Vagina (tissue), 2 donors: Measurements from ENCODE around the gene AGRN. TPM values are rescaled to one million over a fixed set of nuclear protein-coding genes. Genes with fewer than 3 reads are reported as not detected.
A peak's percentile ranks its signal among the peaks of the same experiment; 100 is the strongest.

Experiments
- DNase-seq, 2 donors: peaks; one replicate each; pipeline ENCODE4 v3.0.0-alpha.2; 2017; ENCODE audit errors: extremely low spot score in 2 of 2
- H3K27ac ChIP-seq: fragments of 200-600 bp; sonication (generic); one replicate; pipeline ENCODE4 v1.5.1; 2019
- H3K27me3 ChIP-seq: fragments of 200-600 bp; sonication (generic); one replicate; pipeline ENCODE4 v1.5.1; 2019
- H3K36me3 ChIP-seq, 2 donors: fragments of 200-600 bp; sonication (generic); one replicate each; pipeline ENCODE4 v1.5.1; 2017 to 2019
- H3K4me1 ChIP-seq: fragments of 200-600 bp; sonication (generic); one replicate; pipeline ENCODE4 v1.5.1; 2019
- H3K4me3 ChIP-seq, 2 donors: fragments of 200-600 bp; sonication (generic); 1 replicate in 1 of 2; 2 replicates in 1 of 2; pipeline ENCODE4 v1.5.1; 2016 to 2019
- H3K9me3 ChIP-seq: fragments of 200-600 bp; sonication (generic); one replicate; pipeline ENCODE4 v1.5.1; 2019
- POLR2A ChIP-seq, 2 donors: fragments of 450-650 bp; IDR thresholded peaks; one replicate each; pipeline ENCODE4 v1.6.1; 2017; ENCODE audit warnings: antibody characterized with exemption in 2 of 2, mild to moderate bottlenecking in 2 of 2, moderate library complexity in 2 of 2
- POLR2AphosphoS5 ChIP-seq, 2 donors: sonication (generic); formaldehyde crosslinking; IDR thresholded peaks; one replicate each; pipeline ENCODE4 v1.9.0; 2017; ENCODE audit warnings: antibody characterized with exemption in 2 of 2, mild to moderate bottlenecking in 2 of 2, low read depth in 1 of 2; ENCODE audit not compliant: insufficient read depth in 1 of 2
- intact Hi-C: fragments of 100-400 bp; cut with DNase I; formaldehyde crosslinking; loops from one replicate; pipeline ENCODE4 v1.15.1; 2023
- total RNA-seq: library from RNA; depleted of rRNA; stranded (reverse); fragments of >200 nt; gene quantifications from one replicate; pipeline ENCODE4 v1.2.3, GENCODE V29; 2016
- TF ChIP-seq, protein P1 (sequence below), 3 experiments: fragments of 450-650 bp in 2 of 3; fragments of 200-600 bp in 1 of 3; sonication (generic) in 1 of 3; IDR thresholded peaks; one replicate each; pipeline ENCODE4 v1.5.1; 2017 to 2019; ENCODE audit warnings: antibody characterized with exemption in 3 of 3, mild to moderate bottlenecking in 2 of 3, moderate library complexity in 2 of 3

The AGRN gene
- total RNA-seq, 1 donor from 2014 or later: 25.5 TPM

DNA sequence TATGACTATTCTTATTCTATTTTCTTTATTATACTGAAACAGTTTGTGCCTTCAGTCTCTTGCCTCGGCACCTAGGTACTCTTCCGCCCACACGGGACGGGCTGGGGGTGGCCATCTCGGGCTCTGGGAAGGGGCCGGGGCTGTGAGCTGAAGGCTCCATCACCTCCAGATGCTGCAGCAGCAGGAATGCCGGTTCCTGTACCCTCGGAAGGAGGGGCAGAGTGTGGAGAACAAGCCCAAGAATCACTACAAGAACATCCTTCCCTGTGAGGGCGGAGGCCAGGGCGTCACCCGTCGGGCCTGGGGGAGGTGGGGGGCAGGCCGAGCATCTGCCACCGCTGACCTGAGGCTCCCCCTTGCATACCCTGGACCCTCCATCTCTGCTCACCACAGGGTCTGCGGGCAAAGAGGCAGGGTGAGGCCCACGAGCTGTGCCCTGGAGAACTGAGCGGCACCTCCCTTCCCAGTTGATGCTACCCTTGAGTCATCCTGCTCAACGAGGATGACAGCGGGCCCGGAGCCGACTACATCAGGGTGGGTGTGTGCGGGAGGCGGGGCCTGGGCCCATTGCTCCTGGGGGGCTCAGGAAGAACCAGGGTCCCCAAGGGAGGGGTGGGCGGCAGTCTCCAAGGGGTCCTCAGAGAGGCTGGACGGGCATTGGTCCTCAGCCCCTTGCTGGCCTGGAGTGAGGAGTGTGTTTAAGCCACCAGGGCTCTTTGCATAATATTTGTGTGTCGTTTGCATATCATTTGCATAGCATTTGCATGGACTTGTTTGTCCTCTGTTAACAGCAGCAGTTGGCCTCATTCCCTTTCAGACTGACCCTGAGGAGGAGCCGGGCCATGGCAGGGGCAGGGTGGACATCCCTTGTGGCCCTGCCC, 46.7 kb downstream of the AGRN start:
- TF ChIP-seq POLR2A (IDR thresholded peaks at IDR 0.05) (no peak), POLR2AphosphoS5 (IDR thresholded peaks at IDR 0.05; ENCODE audit: insufficient read depth in 1 of 2, low read depth in 1 of 2) (no peak)
- TF ChIP-seq, protein P1, sequence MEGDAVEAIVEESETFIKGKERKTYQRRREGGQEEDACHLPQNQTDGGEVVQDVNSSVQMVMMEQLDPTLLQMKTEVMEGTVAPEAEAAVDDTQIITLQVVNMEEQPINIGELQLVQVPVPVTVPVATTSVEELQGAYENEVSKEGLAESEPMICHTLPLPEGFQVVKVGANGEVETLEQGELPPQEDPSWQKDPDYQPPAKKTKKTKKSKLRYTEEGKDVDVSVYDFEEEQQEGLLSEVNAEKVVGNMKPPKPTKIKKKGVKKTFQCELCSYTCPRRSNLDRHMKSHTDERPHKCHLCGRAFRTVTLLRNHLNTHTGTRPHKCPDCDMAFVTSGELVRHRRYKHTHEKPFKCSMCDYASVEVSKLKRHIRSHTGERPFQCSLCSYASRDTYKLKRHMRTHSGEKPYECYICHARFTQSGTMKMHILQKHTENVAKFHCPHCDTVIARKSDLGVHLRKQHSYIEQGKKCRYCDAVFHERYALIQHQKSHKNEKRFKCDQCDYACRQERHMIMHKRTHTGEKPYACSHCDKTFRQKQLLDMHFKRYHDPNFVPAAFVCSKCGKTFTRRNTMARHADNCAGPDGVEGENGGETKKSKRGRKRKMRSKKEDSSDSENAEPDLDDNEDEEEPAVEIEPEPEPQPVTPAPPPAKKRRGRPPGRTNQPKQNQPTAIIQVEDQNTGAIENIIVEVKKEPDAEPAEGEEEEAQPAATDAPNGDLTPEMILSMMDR (IDR thresholded peaks at IDR 0.05): no peak
- intact Hi-C loops: no loop called here
- no peak for DNase-seq
- H3K27ac ChIP-seq: no peak overlapping the region
- H3K4me3 ChIP-seq: peak overlapping the region in 1 of 2 donors; percentile 15
- H3K4me1 ChIP-seq: peaks cover 38% of the 10 kb centered on the region
- no peaks in the 10 kb centered on the region for H3K9me3 ChIP-seq
- H3K36me3 ChIP-seq: no peaks in the 10 kb centered on the region
- peaks cover 5% of the 10 kb centered on the region for H3K27me3 ChIP-seq

DNA sequence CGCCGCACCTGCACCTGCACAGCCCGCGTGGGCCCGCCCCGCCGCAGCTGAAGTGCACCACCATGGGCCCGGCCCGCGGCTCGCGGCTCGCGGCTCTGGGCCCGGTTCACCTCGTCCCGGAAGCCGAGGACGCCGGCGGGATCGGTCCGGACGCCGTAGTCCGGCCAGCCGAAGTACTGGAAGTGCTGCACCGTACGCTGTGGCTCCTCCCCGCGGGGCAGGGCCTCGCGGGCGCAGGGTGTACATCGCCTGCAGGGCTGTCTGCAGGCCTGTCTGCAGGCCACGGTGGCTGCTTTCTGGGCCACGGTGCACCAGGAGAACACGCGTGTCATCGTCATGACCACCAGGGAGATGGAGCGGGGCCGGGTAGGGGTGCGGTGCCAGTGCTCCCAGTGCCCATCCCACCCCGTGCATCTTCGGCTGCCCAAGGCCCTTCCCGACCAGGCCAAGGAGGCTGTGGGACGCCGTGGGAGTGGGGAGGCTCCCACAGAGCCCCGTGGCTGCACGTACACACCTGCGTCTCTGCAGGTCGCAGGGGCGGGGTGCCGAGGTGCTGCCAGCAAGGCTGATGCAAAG, 47.5 kb downstream of the AGRN start:
- Histone ChIP-seq H3K9me3 (no peaks in the 10 kb centered on the region), H3K4me3 (no peak overlapping the region), H3K4me1 (peaks cover 35% of the 10 kb centered on the region), H3K36me3 (no peaks in the 10 kb centered on the region), H3K27ac (no peak overlapping the region), H3K27me3 (peaks cover 3% of the 10 kb centered on the region)
- TF ChIP-seq POLR2AphosphoS5 (IDR thresholded peaks at IDR 0.05; ENCODE audit: insufficient read depth in 1 of 2, low read depth in 1 of 2) (no peak), POLR2A (IDR thresholded peaks at IDR 0.05) (no peak)
- TF ChIP-seq, protein P1 (IDR thresholded peaks at IDR 0.05): no peak
- DNase-seq: no peak
- intact Hi-C loops: no loop called here

DNA sequence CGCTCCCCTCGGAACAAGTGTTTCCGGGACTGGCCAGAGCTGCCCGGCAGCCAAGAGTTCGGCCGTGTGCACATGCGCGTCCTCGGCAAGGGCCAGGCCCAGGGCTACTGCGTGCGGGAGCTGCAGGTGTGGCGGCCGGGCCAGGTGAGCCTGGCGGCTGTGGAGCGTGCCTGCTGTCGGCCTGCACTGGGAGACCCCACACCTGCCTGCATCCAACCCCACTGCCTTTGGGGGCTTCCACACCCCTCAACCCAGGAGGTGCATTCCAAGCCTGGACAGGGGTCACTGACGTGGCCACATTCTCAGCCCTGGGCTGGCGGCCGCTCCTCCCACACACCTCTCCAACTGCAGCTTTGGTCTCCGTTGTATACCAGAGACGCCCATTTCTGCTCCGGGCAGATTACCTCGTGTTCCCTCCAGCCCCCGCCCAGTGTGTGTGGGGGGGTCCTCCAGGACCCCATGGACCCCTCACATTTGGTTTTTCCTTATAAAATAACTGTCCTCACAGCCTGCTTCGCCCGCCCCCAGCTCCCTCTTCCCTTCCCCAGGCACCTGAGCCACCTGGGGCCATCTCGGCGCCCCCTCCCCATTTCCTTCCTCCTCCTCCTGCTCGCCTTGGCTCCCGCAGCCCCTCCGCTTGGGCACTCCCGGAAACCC, 48.1 kb downstream of the AGRN start:
- no peaks in the 10 kb centered on the region for H3K36me3 ChIP-seq
- peak overlapping the region in 1 of 2 donors; percentile 40 for H3K4me3 ChIP-seq
- TF ChIP-seq, protein P1 (IDR thresholded peaks at IDR 0.05): no peak
- TF ChIP-seq POLR2AphosphoS5 (IDR thresholded peaks at IDR 0.05; ENCODE audit: insufficient read depth in 1 of 2, low read depth in 1 of 2) (no peak), POLR2A (IDR thresholded peaks at IDR 0.05) (no peak)
- H3K4me1 ChIP-seq: peaks cover 33% of the 10 kb centered on the region
- no peaks in the 10 kb centered on the region for H3K9me3 ChIP-seq
- no peak for DNase-seq
- intact Hi-C loops: no loop called here
- no peaks in the 10 kb centered on the region for H3K27me3 ChIP-seq
- H3K27ac ChIP-seq: peak overlapping the region; percentile 73

DNA sequence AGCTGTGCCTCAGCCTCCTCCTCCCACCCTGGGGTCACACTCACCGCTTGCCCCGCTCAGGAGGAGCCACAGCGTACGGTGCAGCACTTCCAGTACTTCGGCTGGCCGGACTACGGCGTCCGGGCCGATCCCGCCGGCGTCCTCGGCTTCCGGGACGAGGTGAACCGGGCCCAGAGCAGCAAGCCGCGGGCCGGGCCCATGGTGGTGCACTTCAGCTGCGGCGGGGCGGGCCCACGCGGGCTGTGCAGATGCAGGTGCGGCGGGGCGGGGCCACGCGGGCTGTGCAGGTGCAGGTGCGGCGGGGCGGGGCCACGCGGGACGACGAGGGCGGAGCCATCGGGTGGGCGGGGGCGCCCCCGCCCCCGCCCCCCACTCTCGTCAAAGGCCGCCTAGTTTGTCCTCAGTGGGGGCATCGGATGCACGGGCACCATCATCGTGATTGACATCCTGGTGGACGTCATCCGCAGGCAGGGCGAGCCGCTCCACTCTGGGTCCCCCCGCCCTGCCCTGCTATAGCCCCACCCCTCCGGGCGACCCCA, 48.7 kb downstream of the AGRN start:
- Histone ChIP-seq H3K27ac (peak overlapping the region; percentile 73), H3K4me3 (peak overlapping the region; percentile 40 to 48), H3K27me3 (no peaks in the 10 kb centered on the region), H3K36me3 (no peaks in the 10 kb centered on the region), H3K9me3 (no peaks in the 10 kb centered on the region), H3K4me1 (peaks cover 30% of the 10 kb centered on the region)
- intact Hi-C loops: no loop called here
- TF ChIP-seq POLR2A (IDR thresholded peaks at IDR 0.05): no peak
- TF ChIP-seq, protein P1 (IDR thresholded peaks at IDR 0.05): no peak
- TF ChIP-seq POLR2AphosphoS5 (IDR thresholded peaks at IDR 0.05; ENCODE audit: insufficient read depth in 1 of 2, low read depth in 1 of 2): no peak
- DNase-seq: no peak
